Measurements from ENCODE around the gene KRTAP4-12. TPM values are rescaled to one million over a fixed set of nuclear protein-coding genes. Genes with fewer than 3 reads are reported as not detected.
"Not testable (repeated sequence)": the region's sequence is repeated elsewhere in the genome, so short reads cannot be mapped to it uniquely, and the experiment has no call there.

The KRTAP4-12 gene
- total and polyA plus RNA-seq, 2 of the 13 experiments (the other 11 are each of a cell fraction or from before 2014, with no cell fraction given): not detected

DNA sequence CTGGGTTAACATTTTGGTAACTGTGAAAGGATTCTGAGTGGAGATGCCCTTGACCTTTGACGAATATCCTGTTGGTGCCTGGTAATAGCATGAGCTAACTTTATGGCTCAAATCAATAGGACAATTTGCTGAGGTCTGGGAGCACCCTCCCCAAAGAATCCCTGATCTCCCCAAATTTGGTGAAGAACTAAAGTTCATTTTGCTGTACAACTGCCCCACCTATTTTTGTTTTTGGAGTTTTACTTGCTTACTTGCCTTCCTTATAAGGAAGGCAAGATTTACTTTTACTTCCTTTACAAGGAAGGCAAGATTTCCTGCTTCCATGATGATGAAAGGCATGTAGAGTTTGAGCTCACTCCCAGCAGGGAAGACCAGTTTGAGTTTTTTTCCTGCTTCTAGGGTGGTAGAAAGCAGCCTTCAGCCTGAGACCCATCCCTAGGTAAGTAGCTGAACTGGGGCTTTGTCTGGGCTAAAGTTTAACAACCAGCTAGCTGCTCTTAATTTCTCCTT, 16.0 kb downstream of the KRTAP4-12 start:
- ATAC-seq (no peak), FAIRE-seq (no peak), DNase-seq (ENCODE audit: low spot score) (no peak)
- H3K27me3 ChIP-seq (ENCODE audit: control insufficient read depth in 1 of 2, insufficient read depth in 2 of 2, low read length in 2 of 2): peaks cover 0 to 4% of the 10 kb centered on the region in 2 experiments; a peak in 2 of 5 replicates
- H3K36me3 ChIP-seq (replicated peaks in 1 of 2; ENCODE audit: control insufficient read depth in 1 of 2, insufficient read depth in 2 of 2, low read length in 2 of 2): no peaks in the 10 kb centered on the region
- TF ChIP-seq CREBL2 (CRISPR knock-in tag; IDR thresholded peaks at IDR 0.05; ENCODE audit: borderline replicate concordance): no peak
- no peak for TF ChIP-seq ZNF329 (CRISPR knock-in tag; IDR thresholded peaks at IDR 0.05; ENCODE audit: low read depth)
- no peak for TF ChIP-seq HMGXB3 (CRISPR knock-in tag; IDR thresholded peaks at IDR 0.05; ENCODE audit: borderline replicate concordance)
- TF ChIP-seq RELA (CRISPR knock-in tag; IDR thresholded peaks at IDR 0.05): no peak
- no peak for TF ChIP-seq ZFP90 (CRISPR knock-in tag; IDR thresholded peaks at IDR 0.05; ENCODE audit: borderline replicate concordance)
- no peak for TF ChIP-seq MYNN (CRISPR knock-in tag; IDR thresholded peaks at IDR 0.05; ENCODE audit: low read depth)
- no peak for TF ChIP-seq JDP2 (CRISPR knock-in tag; IDR thresholded peaks at IDR 0.05; ENCODE audit: borderline replicate concordance)
- no peak for TF ChIP-seq ZNF678 (CRISPR knock-in tag; IDR thresholded peaks at IDR 0.05)
- TF ChIP-seq FIP1L1 (IDR thresholded peaks at IDR 0.05; ENCODE audit: borderline replicate concordance, insufficient read depth, low read depth, low read length): no peak
- no peak for TF ChIP-seq DNMT3B (CRISPR knock-in tag; conservative IDR thresholded peaks at IDR 0.05)
- no peak for TF ChIP-seq THYN1 (CRISPR knock-in tag; IDR thresholded peaks at IDR 0.05; ENCODE audit: borderline replicate concordance, low read depth)
- TF ChIP-seq ISX (CRISPR knock-in tag; conservative IDR thresholded peaks at IDR 0.05): no peak
- no peak for TF ChIP-seq ZNF761 (CRISPR knock-in tag; conservative IDR thresholded peaks at IDR 0.05)
- H3K27ac ChIP-seq (ENCODE audit: extremely low read length, insufficient read depth, low read length): no peak overlapping the region
- intact Hi-C loops (cut with micrococcal nuclease; ENCODE audit: unreplicated experiment): loop anchor here (1.0 kb wide), 1 partner anchor 21 kb away; no protein-coding TSS in a partner anchor
- in situ Hi-C loops (cut with HindIII; ENCODE audit: extremely low pct_ligation_motif_present, low pct_unique_long_range_greater_than_20kb): no loop called here
- WGBS (ENCODE audit: low lambda C conversion rate): 0% methylated on average over 1 of the region's 1 CpG
- no peak overlapping the region for H3K4me3 ChIP-seq (replicated peaks in 1 of 3; ENCODE audit: insufficient read depth in 1 of 3, low read depth in 2 of 3, low read length in 3 of 3)
- no peak overlapping the region for H2AFZ ChIP-seq (ENCODE audit: low read length)
- BruUV-seq (replicated peaks): no TSS peak
- H3K9me3 ChIP-seq (ENCODE audit: low read length): peaks cover 7% of the 10 kb centered on the region
- no peaks in the 10 kb centered on the region for H3K4me1 ChIP-seq (ENCODE audit: insufficient read depth, low read length)
- H3K4me2 ChIP-seq (ENCODE audit: low read depth, low read length): no peak overlapping the region
- no peak overlapping the region for H3K9ac ChIP-seq (ENCODE audit: insufficient read depth, low read depth, low read length)
- H3K79me2 ChIP-seq (ENCODE audit: insufficient read depth, low read length): no peaks in the 10 kb centered on the region
- ChIA-PET POLR2A (no interaction called here), CTCF (ENCODE audit: low intra/inter-chr PET ratio, low total read pairs) (no interaction called here)
- H4K20me1 ChIP-seq (ENCODE audit: insufficient read depth, low read length): no peaks in the 10 kb centered on the region

GRCh38 chr17:41105347-41105746, 18.6 kb downstream of the KRTAP4-12 start, which contains the start of gene KRTAP4-9:
KRTAP4-9 (plus strand) TSS chr17:41105389; CDS start chr17:41105389, 0 bp downstream.
- H3K9me3 ChIP-seq (ENCODE audit: low read length); BruUV-seq (replicated peaks); H3K4me2 ChIP-seq (ENCODE audit: low read depth, low read length); H3K4me1 ChIP-seq (ENCODE audit: insufficient read depth, low read length); H3K79me2 ChIP-seq (ENCODE audit: insufficient read depth, low read length); FAIRE-seq; H3K4me3 ChIP-seq (replicated peaks in 1 of 3; ENCODE audit: insufficient read depth in 1 of 3, low read depth in 2 of 3, low read length in 3 of 3); in situ Hi-C loops (cut with HindIII; ENCODE audit: extremely low pct_ligation_motif_present, low pct_unique_long_range_greater_than_20kb); H3K27me3 ChIP-seq (ENCODE audit: control insufficient read depth in 1 of 2, insufficient read depth in 2 of 2, low read length in 2 of 2); H2AFZ ChIP-seq (ENCODE audit: low read length); intact Hi-C loops (cut with micrococcal nuclease; ENCODE audit: unreplicated experiment); CTCF ChIA-PET (ENCODE audit: low intra/inter-chr PET ratio, low total read pairs); H4K20me1 ChIP-seq (ENCODE audit: insufficient read depth, low read length); H3K36me3 ChIP-seq (replicated peaks in 1 of 2; ENCODE audit: control insufficient read depth in 1 of 2, insufficient read depth in 2 of 2, low read length in 2 of 2); H3K9ac ChIP-seq (ENCODE audit: insufficient read depth, low read depth, low read length); POLR2A ChIA-PET; DNase-seq (ENCODE audit: low spot score); ATAC-seq; H3K27ac ChIP-seq (ENCODE audit: extremely low read length, insufficient read depth, low read length): not testable (repeated sequence)
- WGBS (ENCODE audit: low lambda C conversion rate): 44% methylated on average over 5 of the region's 10 CpGs
